DMS53 (cell line): Measurements from ENCODE around the gene PSPN.
"Not testable (repeated sequence)": the region's sequence is repeated elsewhere in the genome, so short reads cannot be mapped to it uniquely, and the experiment has no call there.

Experiments
- DNase-seq: peaks from one replicate; lab custom pipeline; 2025; lab: John Stamatoyannopoulos, UW

PSPN gene

DNA sequence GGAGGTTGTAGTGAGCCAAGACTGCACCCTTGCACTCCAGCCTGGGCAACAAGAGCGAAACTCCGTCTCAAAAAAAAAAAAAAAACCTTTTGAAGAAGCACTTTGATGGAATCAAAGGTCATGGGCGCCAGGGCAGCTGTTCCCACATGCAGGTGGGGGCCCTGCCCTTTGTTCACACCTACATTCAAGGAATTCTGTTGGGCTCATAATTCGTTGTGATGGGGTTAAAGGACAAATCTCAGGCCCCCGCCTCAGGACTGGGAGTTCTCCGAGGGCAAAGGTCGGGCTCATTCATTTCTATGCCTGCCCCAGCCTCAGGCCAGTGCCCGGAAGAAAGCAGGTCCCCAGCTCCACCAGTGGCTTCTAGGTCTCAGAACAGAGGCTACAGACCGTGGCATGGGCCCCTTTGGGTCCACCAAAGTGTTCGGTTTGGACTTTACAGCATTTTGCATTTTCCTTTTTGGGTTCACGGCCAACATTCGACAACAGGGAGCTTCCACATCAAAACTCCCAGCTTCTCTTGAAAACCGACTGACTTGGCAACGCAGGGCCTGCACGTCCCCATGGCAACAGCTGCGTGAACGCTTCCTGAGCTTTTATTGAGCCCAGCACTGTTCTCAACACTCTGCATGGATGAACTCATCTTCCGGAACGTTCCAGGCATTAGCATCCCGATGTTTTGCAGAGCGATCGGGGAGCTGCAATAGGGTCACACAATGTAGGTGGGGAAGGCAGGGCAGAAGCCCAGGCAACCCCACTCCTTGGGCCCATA, 27.3 kb upstream of the PSPN start:
- peak; percentile 65 for DNase-seq

DNA sequence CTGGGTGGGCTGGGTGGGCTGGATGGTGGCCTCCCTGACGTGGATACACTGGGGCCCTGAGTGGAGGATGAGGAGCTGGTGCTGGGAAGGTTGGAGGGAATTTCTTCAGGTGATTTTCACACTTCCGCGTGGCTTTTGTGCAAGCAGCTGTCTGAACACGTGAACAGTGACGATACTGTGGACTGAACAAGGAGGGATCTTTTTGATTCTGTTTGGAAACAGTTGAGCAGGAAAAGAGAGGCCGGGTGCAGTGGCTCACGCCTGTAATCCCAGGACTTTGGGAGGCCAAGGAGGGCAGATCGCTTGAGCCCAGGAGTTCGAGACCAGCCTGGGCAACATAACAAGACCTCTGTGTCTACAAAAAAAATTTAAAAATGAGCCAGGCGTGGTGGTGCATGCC, 26.3 kb upstream of the PSPN start:
- DNase-seq: no peak

DNA sequence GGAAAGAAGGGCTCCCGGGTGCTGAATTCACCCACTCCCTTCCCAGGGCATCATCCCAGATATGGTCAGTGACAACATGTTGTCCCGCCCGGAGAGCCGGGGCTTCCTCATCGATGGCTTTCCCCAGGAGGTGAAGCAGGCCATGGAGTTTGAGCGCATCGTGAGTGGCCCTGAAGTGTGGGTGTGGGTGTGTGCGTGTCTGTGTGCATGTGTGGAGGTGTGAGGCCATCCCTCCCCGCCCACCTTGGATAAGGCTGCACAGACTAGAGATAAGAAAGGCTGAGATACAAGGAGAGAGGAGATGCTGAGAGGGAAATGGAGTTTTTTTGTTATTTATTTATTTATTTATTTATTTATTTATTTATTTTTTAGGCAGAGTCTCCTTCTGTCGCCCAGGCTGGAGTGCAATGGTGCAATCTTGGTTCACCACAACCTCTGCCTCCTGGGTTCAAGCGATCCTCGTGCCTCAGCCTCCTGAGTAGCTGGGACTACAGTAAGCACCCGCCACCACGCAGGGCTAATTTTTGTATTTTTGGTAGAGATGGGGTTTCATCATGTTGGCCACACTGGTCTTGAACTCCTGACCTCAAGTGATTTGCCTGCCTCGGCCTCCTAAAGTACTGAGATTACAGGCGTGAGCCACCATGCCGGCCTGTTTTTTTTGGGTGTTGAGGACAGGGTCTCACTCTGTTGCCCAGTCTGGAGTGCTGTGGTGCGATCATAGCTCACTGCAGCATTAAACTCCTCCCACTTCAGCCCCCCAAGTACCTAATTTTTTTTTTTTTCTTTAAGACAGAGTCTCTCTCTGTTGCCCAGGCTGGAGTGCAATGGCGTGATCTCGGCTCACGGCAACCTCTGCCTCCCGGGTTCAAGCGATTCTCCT, 24.6 kb upstream of the PSPN start:
- DNase-seq: not testable (repeated sequence)

DNA sequence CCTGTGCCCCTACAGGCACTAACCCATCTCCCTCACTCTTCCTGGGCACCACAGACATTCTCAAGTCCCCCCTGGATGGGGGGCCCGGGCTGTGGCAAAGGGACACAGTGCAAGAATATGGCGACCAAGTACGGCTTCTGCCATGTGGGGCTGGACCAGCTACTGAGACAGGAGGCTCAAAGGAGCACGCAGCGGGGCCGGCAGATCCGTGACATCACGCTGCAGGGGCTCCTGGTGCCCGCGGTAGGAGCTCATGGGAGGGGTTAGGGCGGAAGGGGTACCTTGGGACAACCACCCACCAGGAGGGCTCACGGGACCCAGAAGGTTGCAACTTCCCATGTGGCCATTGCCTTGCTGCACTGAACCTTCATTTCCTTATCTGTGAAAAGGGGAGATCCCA, 20.6 kb upstream of the PSPN start:
- DNase-seq: no peak

GRCh38 chr19:6394831-6395230, 19.1 kb upstream of the PSPN start:
- no peak for DNase-seq

GRCh38 chr19:6393983-6394412, 18.3 kb upstream of the PSPN start:
- DNase-seq: no peak

- peak; percentile 94 for DNase-seq
These were observed 17.6 kb upstream of the PSPN start, which contains the start of gene GTF2F1 for GRCh38 chr19:6393074-6393982. GTF2F1 (minus strand) TSS chr19:6393164; CDS start chr19:6392995, 169 bp downstream.

GRCh38 chr19:6392221-6393073, 16.7 kb upstream of the PSPN start:
- DNase-seq: peak; percentile 16

DNA sequence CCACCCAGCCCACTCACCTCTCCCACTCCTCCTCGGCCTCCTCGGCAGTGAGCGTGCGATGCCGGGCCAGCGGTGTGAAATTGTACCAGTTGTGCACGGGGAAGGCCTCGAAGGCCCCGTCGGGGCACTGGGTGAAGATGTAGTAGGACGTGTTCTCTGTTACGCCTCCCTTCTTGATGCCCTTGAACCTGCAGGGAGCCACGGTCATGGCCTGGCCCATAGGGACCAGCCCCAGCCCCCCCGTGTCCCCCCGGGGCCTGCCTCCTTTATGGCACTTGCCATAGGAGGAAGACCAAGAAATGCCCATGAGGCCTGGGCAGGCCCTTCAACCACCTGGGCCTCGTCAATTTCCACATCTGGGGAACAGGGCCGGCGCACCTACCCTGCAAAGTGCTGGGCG, 11.6 kb upstream of the PSPN start:
- DNase-seq: no peak

- no peak for DNase-seq
These were observed 8.6 kb upstream of the PSPN start for GRCh38 chr19:6384381-6384780.

DNA sequence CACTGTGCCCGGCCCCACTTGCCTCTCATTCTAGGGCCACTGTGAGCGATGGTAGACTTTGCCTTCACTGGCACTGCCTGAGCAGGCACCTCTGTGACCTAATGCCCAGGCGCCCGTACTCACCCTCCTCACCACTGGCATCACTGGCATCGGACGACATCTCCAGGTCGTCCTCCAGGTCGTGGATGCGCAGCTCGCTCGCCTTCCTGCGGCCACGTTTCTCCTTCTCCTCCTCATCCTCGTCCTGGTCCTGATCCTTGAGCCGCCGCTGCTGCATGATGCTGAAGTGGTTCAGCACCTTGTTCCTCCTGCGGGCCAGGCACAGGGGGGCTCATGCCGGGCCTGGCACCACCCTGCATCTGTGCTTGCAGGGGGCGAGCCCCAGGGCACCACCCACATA, 7.5 kb upstream of the PSPN start:
- DNase-seq: no peak

GRCh38 chr19:6381030-6381750, 5.5 kb upstream of the PSPN start:
- DNase-seq: no peak

GRCh38 chr19:6379744-6380143, 4.0 kb upstream of the PSPN start:
- no peak for DNase-seq

DNA sequence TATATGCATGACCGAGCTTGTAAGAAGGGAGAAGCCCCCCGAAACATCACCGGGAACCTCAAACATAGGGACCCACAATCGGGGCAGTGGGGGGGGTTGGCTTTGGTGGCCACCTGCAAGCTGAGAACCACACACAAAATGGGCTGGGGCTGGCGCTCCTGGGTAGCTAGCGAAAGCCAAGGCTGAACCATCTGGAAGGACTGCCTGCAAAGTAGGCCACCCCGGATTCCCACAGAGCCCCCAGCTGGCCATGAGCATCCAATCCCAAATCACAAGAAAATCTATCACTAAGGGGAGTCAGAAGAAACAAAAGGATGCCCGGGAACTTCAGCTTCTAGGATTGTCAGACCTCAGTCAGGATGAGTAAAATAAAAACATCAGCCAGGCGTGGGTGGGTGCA, 2.8 kb upstream of the PSPN start:
- no peak for DNase-seq

GRCh38 chr19:6378041-6378440, 2.3 kb upstream of the PSPN start:
- DNase-seq: no peak

GRCh38 chr19:6376512-6377190, 918 bp upstream of the PSPN start:
- no peak for DNase-seq

GRCh38 chr19:6374711-6375410, 872 bp downstream of the PSPN start:
- no peak for DNase-seq

DNA sequence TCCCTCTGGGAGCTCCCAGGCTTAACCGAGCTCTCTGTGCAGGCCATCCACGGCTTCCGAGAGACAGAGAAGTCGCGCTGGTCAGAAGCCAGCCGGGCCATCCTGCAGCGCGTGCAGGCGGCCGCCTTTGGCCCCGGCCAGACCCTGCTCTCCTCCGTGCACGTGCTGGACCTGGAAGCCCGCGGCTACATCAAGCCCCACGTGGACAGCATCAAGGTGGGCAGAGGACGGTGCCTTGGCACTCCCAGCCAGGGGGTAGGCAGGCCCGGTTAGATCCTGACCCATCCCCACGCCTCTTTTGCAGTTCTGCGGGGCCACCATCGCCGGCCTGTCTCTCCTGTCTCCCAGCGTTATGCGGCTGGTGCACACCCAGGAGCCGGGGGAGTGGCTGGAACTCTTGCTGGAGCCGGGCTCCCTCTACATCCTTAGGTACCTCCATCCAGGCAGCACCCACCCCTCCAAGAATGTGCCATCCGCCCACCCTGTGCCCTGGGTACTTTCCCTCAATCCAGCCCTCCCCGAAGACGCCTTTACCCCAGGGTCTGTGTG, 1.5 kb downstream of the PSPN start:
- DNase-seq: no peak

DNA sequence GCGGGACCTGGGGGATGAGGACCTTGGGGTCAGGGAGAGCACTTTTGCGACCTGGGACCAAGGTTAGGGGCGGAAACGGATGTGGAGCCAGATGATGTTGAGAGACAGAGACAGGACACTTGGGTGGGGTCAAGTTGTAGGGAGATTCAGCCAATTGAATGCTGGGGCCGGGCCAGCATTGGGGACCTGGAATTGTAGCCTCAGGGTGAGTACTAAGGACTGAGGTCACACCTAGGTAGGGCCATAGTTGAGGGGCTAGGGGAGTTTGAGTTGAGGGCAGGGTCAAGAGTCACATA, 2.0 kb downstream of the PSPN start:
- peak; percentile 46 for DNase-seq
